Upper lobe of right lung (tissue), 1 donor: ENCODE data around the gene TMEM181. TPM values are rescaled to one million over a fixed set of nuclear protein-coding genes. Genes with fewer than 3 reads are reported as not detected.
"Not testable (repeated sequence)": the region's sequence is repeated elsewhere in the genome, so short reads cannot be mapped to it uniquely, and the experiment has no call there.

Source experiments
- ATAC-seq: fragments of 200-7000 bp; cut with Tn5 transposase; one replicate; pipeline ENCODE4 v1.9.1; 2020; ENCODE audit warnings: mild to moderate bottlenecking, moderate library complexity
- DNase-seq: peaks from one replicate; pipeline ENCODE4 v3.0.0-alpha.2; 2020
- H3K27ac ChIP-seq: fragments of 200-600 bp; one replicate; pipeline ENCODE4 v1.8.0; 2022
- H3K27me3 ChIP-seq: fragments of 200-600 bp; one replicate; pipeline ENCODE4 v1.8.0; 2022; ENCODE audit warnings: mild to moderate bottlenecking
- H3K36me3 ChIP-seq: fragments of 200-600 bp; one replicate; pipeline ENCODE4 v1.8.0; 2022
- H3K4me1 ChIP-seq: fragments of 200-600 bp; one replicate; pipeline ENCODE4 v1.8.0; 2022
- H3K4me3 ChIP-seq: fragments of 200-600 bp; one replicate; pipeline ENCODE4 v1.8.0; 2022; ENCODE audit warnings: mild to moderate bottlenecking
- H3K9me3 ChIP-seq: fragments of 200-600 bp; one replicate; pipeline ENCODE4 v1.8.0; 2022
- intact Hi-C: fragments of 100-400 bp; cut with DNase I; formaldehyde crosslinking; loops from one replicate; pipeline ENCODE4 v1.11.0; 2022
- total RNA-seq: library from RNA; stranded (reverse); fragmentation: NEBNext Ultra II Directional; extraction: Animal tissue kit (Norgen Biotek cat#: 25700); gene quantifications from one replicate; pipeline ENCODE4 v1.2.1, GENCODE V29; 2021
- TF ChIP-seq, protein P1 (sequence below): fragments of 200-600 bp; IDR thresholded peaks from one replicate; pipeline ENCODE4 v1.8.0; 2022; ENCODE audit warnings: antibody characterized with exemption
- donor health status: DM: no; HTN: yes; CAD: no; lungs with severe emphysema.

TMEM181 gene
- total RNA-seq, 1 donor from 2014 or later: 31.5 TPM

DNA sequence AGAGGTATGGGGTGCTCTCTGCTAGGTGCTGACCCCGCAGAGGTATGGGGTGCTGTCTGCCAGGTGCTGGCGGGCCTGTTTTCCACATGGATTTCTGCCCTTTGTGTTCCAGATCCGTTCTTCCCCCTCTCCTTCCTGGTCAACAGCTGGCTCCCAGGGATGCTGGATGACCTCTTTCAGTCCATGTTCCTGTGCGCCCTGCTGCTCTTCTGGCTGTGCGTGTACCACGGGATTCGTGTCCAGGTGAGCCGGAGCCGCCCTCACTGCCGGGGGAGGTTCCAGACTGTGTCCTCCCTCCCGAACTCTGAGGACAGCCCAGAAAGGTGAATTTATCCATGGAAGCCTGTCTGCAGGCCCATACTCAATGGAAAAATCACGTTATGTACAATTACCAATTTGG, 48.3 kb downstream of the TMEM181 start:
- no peak overlapping the region for H3K4me3 ChIP-seq
- H3K27ac ChIP-seq: no peak overlapping the region
- peaks cover 60% of the 10 kb centered on the region for H3K36me3 ChIP-seq
- no peak for DNase-seq
- intact Hi-C loops: no loop called here
- TF ChIP-seq, protein P1, sequence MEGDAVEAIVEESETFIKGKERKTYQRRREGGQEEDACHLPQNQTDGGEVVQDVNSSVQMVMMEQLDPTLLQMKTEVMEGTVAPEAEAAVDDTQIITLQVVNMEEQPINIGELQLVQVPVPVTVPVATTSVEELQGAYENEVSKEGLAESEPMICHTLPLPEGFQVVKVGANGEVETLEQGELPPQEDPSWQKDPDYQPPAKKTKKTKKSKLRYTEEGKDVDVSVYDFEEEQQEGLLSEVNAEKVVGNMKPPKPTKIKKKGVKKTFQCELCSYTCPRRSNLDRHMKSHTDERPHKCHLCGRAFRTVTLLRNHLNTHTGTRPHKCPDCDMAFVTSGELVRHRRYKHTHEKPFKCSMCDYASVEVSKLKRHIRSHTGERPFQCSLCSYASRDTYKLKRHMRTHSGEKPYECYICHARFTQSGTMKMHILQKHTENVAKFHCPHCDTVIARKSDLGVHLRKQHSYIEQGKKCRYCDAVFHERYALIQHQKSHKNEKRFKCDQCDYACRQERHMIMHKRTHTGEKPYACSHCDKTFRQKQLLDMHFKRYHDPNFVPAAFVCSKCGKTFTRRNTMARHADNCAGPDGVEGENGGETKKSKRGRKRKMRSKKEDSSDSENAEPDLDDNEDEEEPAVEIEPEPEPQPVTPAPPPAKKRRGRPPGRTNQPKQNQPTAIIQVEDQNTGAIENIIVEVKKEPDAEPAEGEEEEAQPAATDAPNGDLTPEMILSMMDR: no peak
- ATAC-seq: no peak
- H3K27me3 ChIP-seq: no peaks in the 10 kb centered on the region
- no peaks in the 10 kb centered on the region for H3K9me3 ChIP-seq
- H3K4me1 ChIP-seq: peaks cover 9% of the 10 kb centered on the region

DNA sequence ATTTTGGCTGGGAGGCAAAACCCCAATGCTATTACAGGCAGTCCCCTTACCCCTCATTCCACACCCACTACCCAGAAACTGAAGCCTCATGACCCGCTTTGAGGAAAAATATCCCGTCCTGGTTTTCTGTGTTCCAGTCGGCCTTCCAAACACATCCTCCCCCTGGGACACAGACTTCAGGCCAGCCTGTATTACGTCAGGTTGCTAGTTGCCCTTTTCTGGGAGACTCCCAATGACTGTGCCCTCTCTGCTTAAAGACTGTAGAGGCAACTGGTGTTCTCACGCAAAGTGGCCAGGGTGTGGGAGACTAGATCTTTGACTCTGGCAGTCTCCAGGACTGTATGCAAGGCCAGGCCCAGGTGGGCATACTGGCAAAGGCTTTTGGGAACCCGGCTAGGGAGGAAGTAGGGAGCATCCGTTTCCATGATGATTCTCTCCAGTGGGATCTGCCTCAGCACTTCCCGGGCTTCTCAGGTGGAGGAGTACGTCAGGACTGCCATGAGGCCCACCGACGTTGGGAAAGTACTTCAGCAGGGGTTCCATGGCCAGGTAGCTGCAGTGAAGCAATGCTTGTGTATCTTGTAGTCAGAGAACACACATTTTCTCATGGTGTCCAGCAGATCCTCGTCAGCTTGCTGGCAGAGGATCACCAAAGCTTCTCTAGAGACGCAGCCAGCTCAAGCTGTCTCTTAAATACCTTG, 49.7 kb downstream of the TMEM181 start:
- no peaks in the 10 kb centered on the region for H3K27me3 ChIP-seq
- H3K27ac ChIP-seq: no peak overlapping the region
- TF ChIP-seq, protein P1: no peak
- DNase-seq (no peak), ATAC-seq (no peak)
- no peak overlapping the region for H3K4me3 ChIP-seq
- peaks cover 53% of the 10 kb centered on the region for H3K36me3 ChIP-seq
- H3K9me3 ChIP-seq: no peaks in the 10 kb centered on the region
- intact Hi-C loops: no loop called here
- peaks cover 9% of the 10 kb centered on the region for H3K4me1 ChIP-seq

DNA sequence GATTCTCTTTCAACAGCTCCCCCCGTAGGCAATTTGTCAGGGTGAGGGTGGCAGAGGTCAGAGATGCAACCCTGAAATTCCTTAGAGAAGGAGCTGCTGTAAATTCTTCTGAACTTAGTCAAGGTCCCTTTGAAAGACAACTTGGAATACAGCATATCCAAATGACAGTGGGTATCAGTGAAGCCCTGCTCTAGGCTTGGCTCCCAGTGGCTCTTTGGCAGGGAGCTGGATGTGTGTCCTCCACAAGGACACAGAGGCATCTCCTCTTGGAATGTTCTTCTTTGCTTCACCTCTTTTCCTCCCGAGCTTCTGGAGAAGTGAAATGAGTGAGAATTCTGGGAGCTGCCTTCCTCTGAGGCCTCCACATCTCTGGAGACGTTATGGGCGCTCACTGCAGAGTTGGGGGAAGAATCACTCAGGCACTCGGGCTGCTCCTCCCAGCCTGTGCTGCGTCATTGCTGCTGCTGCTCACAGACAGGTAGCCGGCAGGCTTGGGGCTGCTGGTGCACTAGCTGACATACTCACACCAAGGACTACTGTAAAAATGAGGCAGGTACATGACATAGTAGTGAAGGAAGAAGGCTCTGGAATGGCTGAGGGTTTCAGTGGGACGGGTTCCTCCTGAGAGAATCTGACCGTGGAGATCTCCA, 50.6 kb downstream of the TMEM181 start:
- DNase-seq: peak; percentile 47
- TF ChIP-seq, protein P1: no peak
- no peak for ATAC-seq
- Histone ChIP-seq H3K4me3 (no peak overlapping the region), H3K4me1 (peaks cover 9% of the 10 kb centered on the region), H3K27ac (no peak overlapping the region), H3K9me3 (no peaks in the 10 kb centered on the region), H3K36me3 (peaks cover 53% of the 10 kb centered on the region), H3K27me3 (no peaks in the 10 kb centered on the region)
- intact Hi-C loops: no loop called here

DNA sequence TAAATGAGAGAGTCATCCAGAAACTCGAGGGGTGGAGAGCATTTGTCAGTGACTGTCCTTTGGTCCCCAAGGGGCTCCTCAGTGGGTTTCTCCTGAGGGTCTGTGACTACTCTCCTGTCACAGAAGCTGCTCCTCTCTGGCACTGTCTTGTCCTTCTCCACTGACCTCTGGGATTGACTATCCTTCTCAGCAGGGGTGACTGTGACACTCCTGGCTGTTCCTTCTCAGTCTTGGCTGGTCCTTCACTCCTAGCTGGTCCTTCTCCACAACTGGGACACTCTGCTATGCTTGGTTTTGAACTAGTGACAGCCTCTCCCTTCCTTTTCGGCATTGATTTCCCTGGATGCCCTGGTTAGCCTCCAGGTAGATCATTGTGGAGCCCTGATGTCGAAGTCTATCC, 51.1 kb downstream of the TMEM181 start:
- no peaks in the 10 kb centered on the region for H3K27me3 ChIP-seq
- intact Hi-C loops: no loop called here
- H3K9me3 ChIP-seq: no peaks in the 10 kb centered on the region
- no peak for DNase-seq
- no peak overlapping the region for H3K27ac ChIP-seq
- no peak overlapping the region for H3K4me3 ChIP-seq
- TF ChIP-seq, protein P1: no peak
- peaks cover 9% of the 10 kb centered on the region for H3K4me1 ChIP-seq
- H3K36me3 ChIP-seq: peaks cover 53% of the 10 kb centered on the region
- ATAC-seq: no peak

DNA sequence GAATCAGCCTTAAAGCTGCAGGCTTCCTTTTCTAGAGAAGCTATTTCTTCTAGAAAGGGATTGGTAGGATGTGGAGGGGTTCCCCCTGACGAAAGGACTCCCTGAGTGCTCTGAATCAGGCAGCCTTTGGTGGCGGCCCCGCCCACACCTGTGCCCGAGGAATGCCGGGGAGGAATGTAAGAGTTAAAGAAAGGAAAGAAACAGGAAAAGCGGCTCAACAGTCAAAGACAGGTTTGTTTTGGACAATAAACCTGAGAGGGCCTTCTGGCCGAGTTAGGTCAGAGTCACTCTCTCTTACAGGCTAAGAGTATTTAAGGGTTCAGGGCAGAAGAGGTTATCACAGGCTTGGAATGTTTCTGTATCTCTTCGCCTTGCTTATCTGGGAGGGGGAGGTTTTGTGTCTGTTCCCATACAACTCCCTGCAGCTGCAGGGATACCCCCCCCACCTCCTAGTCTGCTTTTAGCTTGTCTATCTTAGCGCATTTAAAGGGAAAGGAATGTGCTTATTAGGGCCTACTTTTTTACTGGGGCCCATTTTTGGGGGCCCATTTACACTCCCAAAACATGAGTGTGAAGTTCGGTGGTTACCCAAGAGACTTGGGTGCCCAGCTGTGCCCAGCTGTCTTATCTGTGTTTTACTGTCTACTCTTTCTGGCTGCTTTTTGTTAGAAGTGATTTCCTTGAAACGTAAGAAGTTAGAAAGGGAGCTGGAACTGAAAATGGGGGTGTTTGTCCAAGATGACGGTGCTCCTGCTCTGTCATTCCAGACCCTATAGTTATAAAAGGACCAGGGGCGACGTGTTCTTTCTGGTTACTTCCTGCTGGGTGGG, 51.9 kb downstream of the TMEM181 start:
- Histone ChIP-seq H3K4me1 (peaks cover 9% of the 10 kb centered on the region), H3K9me3 (no peaks in the 10 kb centered on the region), H3K27ac (peak overlapping the region; percentile 4), H3K27me3 (no peaks in the 10 kb centered on the region), H3K4me3 (no peak overlapping the region), H3K36me3 (peaks cover 46% of the 10 kb centered on the region)
- TF ChIP-seq, protein P1: no peak
- intact Hi-C loops: no loop called here
- ATAC-seq: peak; percentile 85
- peak; percentile 76 for DNase-seq

DNA sequence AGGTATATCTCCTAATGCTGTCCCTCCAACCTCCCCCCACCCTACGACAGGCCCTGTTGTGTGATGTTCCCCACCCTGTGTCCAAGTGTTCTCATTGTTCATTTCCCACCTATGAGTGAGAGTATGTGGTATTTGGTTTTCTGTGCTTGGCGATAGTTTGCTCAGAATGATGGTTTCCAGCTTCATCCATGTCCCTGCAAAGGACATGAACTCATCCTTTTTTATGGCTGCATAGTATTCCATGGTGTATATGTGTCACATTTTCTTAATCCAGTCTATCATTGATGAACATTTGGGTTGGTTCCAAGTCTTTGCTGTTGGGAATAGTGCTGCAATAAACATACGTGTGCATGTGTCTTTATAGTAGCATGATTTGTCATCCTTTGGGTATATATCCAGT, 54.7 kb downstream of the TMEM181 start:
- H3K36me3 ChIP-seq: peaks cover 19% of the 10 kb centered on the region
- intact Hi-C loops, H3K27me3 ChIP-seq, H3K4me1 ChIP-seq, H3K4me3 ChIP-seq, DNase-seq, ATAC-seq, H3K27ac ChIP-seq, H3K9me3 ChIP-seq: not testable (repeated sequence)

DNA sequence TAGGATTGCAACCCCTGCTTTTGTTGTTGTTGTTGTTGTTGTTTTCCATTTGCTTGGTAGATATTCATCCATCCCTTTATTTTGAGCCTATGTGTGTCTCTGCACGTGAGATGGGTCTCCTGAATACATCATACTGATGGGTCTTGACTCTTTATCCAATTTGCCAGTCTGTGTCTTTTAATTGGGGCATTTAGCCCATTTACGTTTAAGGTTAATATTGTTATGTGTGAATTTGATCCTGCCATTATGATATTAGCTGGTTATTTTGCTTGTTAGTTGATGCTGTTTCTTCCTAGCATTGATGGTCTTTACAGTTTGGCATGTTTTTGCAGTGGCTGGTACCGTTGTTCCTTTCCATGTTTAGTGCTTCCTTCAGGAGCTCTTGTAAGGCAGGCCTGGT, 58.4 kb downstream of the TMEM181 start:
- intact Hi-C loops, ATAC-seq, H3K9me3 ChIP-seq, H3K4me1 ChIP-seq, H3K27ac ChIP-seq, DNase-seq, H3K4me3 ChIP-seq, H3K27me3 ChIP-seq: not testable (repeated sequence)
- H3K36me3 ChIP-seq: peaks cover 22% of the 10 kb centered on the region
